ENCODE data around the gene AUTS2.

AUTS2 gene

GRCh38 chr7:69922026-69922803 is 323.9 kb downstream of the AUTS2 start:
- DNase-seq (ENCODE audit: low read depth in 2 of 2, low spot score in 1 of 2), result no peak

GRCh38 chr7:69927461-69927860 is 329.2 kb downstream of the AUTS2 start:
- DNase-seq (ENCODE audit: low read depth in 2 of 2, low spot score in 1 of 2), result no peak

DNA sequence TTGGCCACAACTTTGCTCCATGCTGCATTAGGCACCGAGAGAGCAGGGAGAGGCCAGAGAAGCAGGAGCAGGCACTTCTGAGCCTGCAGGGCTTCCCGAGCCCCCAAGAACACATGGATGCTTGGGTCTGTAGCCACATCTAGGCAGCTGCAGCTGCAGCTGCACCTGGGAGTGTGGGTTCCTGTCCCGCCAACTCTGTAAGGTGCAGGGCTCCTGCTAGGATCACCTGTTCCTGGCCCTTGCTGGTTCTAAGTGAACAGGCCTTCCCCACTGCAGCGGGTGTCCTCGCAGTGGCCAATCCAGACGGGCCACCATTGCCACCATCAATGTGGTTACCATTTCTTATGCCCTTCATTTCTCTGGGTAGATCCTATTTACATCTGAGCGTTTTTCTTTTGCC is 330.3 kb downstream of the AUTS2 start:
- no peak for DNase-seq (ENCODE audit: low read depth in 2 of 2, low spot score in 1 of 2)

DNA sequence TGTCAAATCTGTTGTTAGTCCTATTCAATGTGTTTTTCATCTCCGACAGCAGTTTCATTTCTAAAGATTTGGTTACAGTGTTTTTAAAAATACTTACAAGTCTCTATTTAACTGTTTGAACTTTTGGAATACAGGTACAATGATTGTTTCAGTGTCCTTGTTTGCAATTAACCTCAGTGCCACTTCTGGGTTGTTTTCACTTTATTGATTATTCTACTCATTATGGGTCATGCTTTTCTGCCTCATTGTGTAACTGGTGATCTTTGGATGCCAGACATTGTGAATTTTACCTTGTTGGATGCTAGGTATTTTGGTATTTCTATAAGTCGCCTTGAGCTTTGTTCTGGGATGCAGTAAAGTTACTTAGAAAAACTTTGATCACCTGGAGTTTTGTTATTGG is 331.3 kb downstream of the AUTS2 start:
- DNase-seq (ENCODE audit: low read depth in 2 of 2, low spot score in 1 of 2), result no peak

DNA sequence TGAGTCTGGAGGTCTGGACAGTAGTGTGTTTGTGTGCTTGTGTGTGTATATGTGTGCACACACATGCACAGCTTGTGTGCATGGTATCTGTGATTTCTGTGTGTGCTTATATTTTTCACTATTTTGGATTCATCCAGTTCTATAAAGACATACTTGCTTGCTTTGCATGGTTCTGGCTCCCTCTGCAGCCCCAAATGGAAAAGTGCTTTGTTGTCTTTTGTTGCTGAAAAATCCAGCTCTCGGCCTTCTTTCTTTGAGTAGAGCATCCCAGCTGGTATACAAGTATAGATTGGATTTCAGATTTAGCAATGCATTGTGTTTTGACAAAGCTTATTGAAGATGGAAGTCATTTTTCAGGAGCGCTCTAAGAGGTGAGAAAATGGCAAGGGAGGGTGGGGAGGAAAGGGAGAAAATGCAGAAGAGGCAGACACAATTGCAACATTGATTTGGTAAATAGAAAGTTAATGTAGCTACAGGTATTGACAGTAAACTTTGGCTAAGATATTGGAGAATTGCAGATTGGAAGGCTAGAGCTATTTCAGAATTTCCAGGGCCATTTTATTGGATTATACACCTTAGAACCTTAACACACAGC is 333.9 kb downstream of the AUTS2 start:
- DNase-seq (ENCODE audit: low read depth in 2 of 2, low spot score in 1 of 2), result no peak

GRCh38 chr7:69934144-69934903 is 336.0 kb downstream of the AUTS2 start:
- DNase-seq (ENCODE audit: low read depth in 2 of 2, low spot score in 1 of 2), result no peak

- DNase-seq (ENCODE audit: low read depth in 2 of 2, low spot score in 1 of 2), result no peak
Observed at GRCh38 chr7:69935107-69935506, 336.8 kb downstream of the AUTS2 start.

DNA sequence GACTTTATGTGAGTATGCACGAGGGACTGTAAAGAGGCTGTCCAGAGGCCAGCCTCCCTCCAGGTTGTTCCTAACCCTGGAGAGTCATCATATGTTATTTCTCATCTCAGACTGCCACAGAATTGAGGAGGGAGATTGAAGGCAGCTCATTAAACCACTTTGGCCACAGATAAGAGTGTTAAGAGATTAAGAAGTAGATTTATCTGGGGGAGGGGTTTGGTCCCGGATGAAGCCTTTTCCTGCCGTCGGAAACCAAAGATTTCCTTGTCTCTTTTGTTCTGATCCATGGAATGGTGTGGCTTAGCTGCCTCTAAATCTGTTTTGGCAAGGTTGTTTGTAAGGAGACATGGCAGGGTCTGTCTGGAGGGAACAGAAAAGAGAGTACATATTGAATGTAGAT is 338.8 kb downstream of the AUTS2 start:
- no peak for DNase-seq (ENCODE audit: low read depth in 2 of 2, low spot score in 1 of 2)

GRCh38 chr7:69939317-69939716 is 341.0 kb downstream of the AUTS2 start:
- no peak for DNase-seq (ENCODE audit: low read depth in 2 of 2, low spot score in 1 of 2)

DNA sequence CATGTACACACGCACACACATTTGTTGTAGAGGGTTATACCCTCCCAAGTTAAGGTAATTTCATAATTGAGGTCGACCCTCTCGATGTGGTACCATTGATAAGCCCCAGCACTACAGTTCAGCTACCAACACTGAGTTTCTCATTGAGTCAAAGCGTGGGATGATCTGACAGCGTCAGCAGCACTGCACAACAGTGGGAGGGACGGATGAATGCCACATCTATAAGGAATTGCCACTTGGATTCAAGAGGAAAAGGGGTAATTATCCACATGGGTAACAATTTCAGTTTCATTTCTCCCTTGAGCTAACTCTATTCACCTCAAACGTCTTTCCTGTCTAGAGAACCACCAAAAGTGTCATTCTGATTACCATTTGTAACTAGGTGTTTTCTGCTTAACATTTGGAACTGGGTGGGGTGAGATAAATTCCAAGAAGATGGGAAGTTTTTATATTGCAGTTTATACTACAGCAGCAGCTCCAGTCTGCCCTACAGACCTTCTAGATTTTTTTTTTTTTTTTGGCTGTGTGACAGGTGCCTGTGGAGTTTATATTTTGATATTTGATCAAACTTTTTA is 342.9 kb downstream of the AUTS2 start:
- no peak for DNase-seq (ENCODE audit: low read depth in 2 of 2, low spot score in 1 of 2)

- DNase-seq (ENCODE audit: low read depth in 2 of 2, low spot score in 1 of 2), result no peak
Observed at GRCh38 chr7:69942573-69942972, 344.3 kb downstream of the AUTS2 start.

GRCh38 chr7:69946901-69947300 is 348.6 kb downstream of the AUTS2 start:
- no peak for DNase-seq (ENCODE audit: low read depth in 2 of 2, low spot score in 1 of 2)

- DNase-seq (ENCODE audit: low read depth in 2 of 2, low spot score in 1 of 2), result no peak
Observed at GRCh38 chr7:69947998-69948397, 349.7 kb downstream of the AUTS2 start.

GRCh38 chr7:69949122-69949521 is 350.8 kb downstream of the AUTS2 start:
- DNase-seq (ENCODE audit: low read depth in 2 of 2, low spot score in 1 of 2), result no peak

- DNase-seq (ENCODE audit: low read depth in 2 of 2, low spot score in 1 of 2), result no peak
Observed at GRCh38 chr7:69951458-69951857, 353.2 kb downstream of the AUTS2 start.

GRCh38 chr7:69953136-69954067 is 355.1 kb downstream of the AUTS2 start:
- DNase-seq (ENCODE audit: low read depth in 2 of 2, low spot score in 1 of 2), result no peak

DNA sequence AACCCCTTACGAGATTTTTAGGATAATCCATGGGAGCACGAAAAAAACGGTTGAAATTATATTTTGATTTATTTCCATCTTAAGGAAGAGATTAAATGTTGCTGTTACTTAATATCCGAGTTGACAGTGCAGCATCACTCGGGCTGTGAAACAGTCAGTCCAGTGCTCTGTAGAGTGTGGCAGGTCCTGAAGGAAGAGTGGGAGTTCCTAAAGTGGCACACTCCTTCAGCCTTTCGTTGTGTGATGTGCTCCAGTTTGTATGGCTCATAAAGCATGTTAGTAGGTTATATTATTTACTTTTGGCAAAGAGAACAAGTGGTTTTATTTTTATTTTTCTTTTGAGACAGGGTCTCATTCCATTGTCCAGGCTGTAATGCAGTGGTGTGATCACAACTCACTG is 358.3 kb downstream of the AUTS2 start:
- DNase-seq (ENCODE audit: low read depth in 2 of 2, low spot score in 1 of 2), result no peak

- no peak for DNase-seq (ENCODE audit: low read depth in 2 of 2, low spot score in 1 of 2)
Observed at GRCh38 chr7:69957661-69958060, 359.4 kb downstream of the AUTS2 start.

- DNase-seq (ENCODE audit: low read depth in 2 of 2, low spot score in 1 of 2), result no peak
Observed at GRCh38 chr7:69959789-69960499, 361.7 kb downstream of the AUTS2 start.

DNA sequence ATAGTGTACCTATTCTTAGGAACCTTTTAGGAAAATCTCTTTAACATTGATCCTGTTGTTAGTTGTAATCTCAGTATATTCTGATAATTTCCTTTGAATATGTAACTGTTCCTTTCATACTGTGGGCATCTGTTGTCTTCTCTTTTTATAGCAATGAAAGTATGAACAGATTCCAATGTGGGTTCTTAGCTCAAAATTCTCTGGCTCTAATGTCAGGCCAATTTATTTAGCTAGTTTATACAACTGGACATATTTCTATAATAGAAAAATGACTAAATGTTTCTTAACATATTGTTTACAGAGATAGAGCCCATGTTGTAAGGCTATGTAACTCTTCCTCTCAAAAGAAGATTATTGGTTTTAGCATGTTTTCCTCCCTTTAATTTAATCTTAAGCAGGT is 363.2 kb downstream of the AUTS2 start:
- no peak for DNase-seq (ENCODE audit: low read depth in 2 of 2, low spot score in 1 of 2)
